HEK293 (cell line): ENCODE measurements around the gene MPO.

Source experiments
- CTCF ChIA-PET: fragments of 350-600 bp; formaldehyde crosslinking; extraction: SDS; loops from one replicate; lab custom pipeline; 2021; ENCODE audit warnings: antibody characterized with exemption; lab: Yijun Ruan, JAX
- POLR2A ChIA-PET: fragments of 300-600 bp; formaldehyde crosslinking; extraction: SDS; loops from one replicate; lab custom pipeline; 2020; ENCODE audit warnings: antibody characterized with exemption, inconsistent platforms; lab: Yijun Ruan, JAX
- H3K27ac ChIP-seq: fragments of 200-500 bp; sonication (Bioruptor generic); 2 replicates; pipeline ENCODE4 v1.5.1; 2014; ENCODE audit warnings: low read depth, low read length, control low read depth, inconsistent platforms; ENCODE audit errors: extremely low read depth
- H3K36me3 ChIP-seq, 2 experiments: fragments of 200-500 bp in 1 of 2; sonication (Bioruptor generic) in 1 of 2; 1 replicate in 1 of 2; 2 replicates in 1 of 2; pipeline ENCODE4 v1.5.1; 2014 to 2017; ENCODE audit warnings: inconsistent platforms in 2 of 2, low read length in 2 of 2; ENCODE audit not compliant: control insufficient read depth in 2 of 2, insufficient read depth in 1 of 2
- H3K4me1 ChIP-seq: fragments of 200-500 bp; sonication (Bioruptor generic); 2 replicates; pipeline ENCODE4 v1.5.1; 2014; ENCODE audit warnings: mild to moderate bottlenecking, low read length, inconsistent platforms; ENCODE audit not compliant: control insufficient read depth, insufficient read depth
- H3K4me3 ChIP-seq: 2 replicates; pipeline ENCODE4 v1.5.1; 2011; ENCODE audit warnings: low read depth, mild to moderate bottlenecking, control low read depth, low read length, moderate library complexity
- H3K9me3 ChIP-seq: fragments of 200-500 bp; sonication (Bioruptor generic); 2 replicates; pipeline ENCODE4 v1.5.1; 2014; ENCODE audit warnings: low read depth, low read length, inconsistent platforms; ENCODE audit not compliant: control insufficient read depth, insufficient read depth
- HOXA7 ChIP-seq: sonication (generic); formaldehyde crosslinking; IDR thresholded peaks from 2 replicates; pipeline ENCODE4 v1.8.1; 2022; ENCODE audit warnings: missing genetic modification reagents, borderline replicate concordance
- REPIN1 ChIP-seq: fragments of 450-650 bp; formaldehyde crosslinking; IDR thresholded peaks from 2 replicates; pipeline ENCODE4 v1.5.1; 2017; ENCODE audit warnings: missing biosample characterization, missing genetic modification characterization, low read depth
- TCF7L2 ChIP-seq: IDR thresholded peaks from 2 replicates; pipeline ENCODE4 v1.6.1; 2011; ENCODE audit warnings: low read depth, mild to moderate bottlenecking, inconsistent platforms, low read length, moderate library complexity, borderline replicate concordance
- ZBTB20 ChIP-seq: fragments of 450-650 bp; formaldehyde crosslinking; IDR thresholded peaks from 2 replicates; pipeline ENCODE4 v1.5.1; 2016; ENCODE audit warnings: missing biosample characterization, missing genetic modification characterization
- ZBTB7A ChIP-seq: fragments of 450-650 bp; formaldehyde crosslinking; IDR thresholded peaks from 2 replicates; pipeline ENCODE4 v1.5.1; 2016; ENCODE audit warnings: low read depth, missing biosample characterization, missing genetic modification characterization
- ZIC2 ChIP-seq: fragments of 450-650 bp; formaldehyde crosslinking; IDR thresholded peaks from 2 replicates; pipeline ENCODE4 v1.5.1; 2016; ENCODE audit warnings: missing biosample characterization, missing genetic modification characterization
- ZNF140 ChIP-seq: fragments of 450-650 bp; formaldehyde crosslinking; IDR thresholded peaks from 2 replicates; pipeline ENCODE4 v1.5.1; 2016; ENCODE audit warnings: missing biosample characterization, missing genetic modification characterization
- ZNF169 ChIP-seq: fragments of 450-650 bp; formaldehyde crosslinking; IDR thresholded peaks from 2 replicates; pipeline ENCODE4 v1.5.1; 2016; ENCODE audit warnings: missing biosample characterization, missing genetic modification characterization
- ZNF423 ChIP-seq: fragments of 450-650 bp; formaldehyde crosslinking; IDR thresholded peaks from 2 replicates; pipeline ENCODE4 v1.5.1; 2016; ENCODE audit warnings: missing biosample characterization, missing genetic modification characterization
- ZNF433 ChIP-seq: fragments of 450-650 bp; formaldehyde crosslinking; IDR thresholded peaks from 2 replicates; pipeline ENCODE4 v1.5.1; 2016; ENCODE audit warnings: missing biosample characterization, missing genetic modification characterization, low read depth
- ZNF561 ChIP-seq: fragments of 450-650 bp; IDR thresholded peaks from 2 replicates; pipeline ENCODE4 v1.5.1; 2018; ENCODE audit warnings: missing biosample characterization, missing genetic modification characterization, borderline replicate concordance
- ZNF792 ChIP-seq: fragments of 450-650 bp; formaldehyde crosslinking; IDR thresholded peaks from 2 replicates; pipeline ENCODE4 v1.5.1; 2016; ENCODE audit warnings: missing biosample characterization, missing genetic modification characterization
- ZNF837 ChIP-seq: fragments of 450-650 bp; formaldehyde crosslinking; IDR thresholded peaks from 2 replicates; pipeline ENCODE4 v1.5.1; 2016; ENCODE audit warnings: missing biosample characterization, missing genetic modification characterization
- TF ChIP-seq, protein P1 (sequence below): fragments of 450-650 bp; formaldehyde crosslinking; IDR thresholded peaks from 2 replicates; pipeline ENCODE4 v1.5.1; 2016; ENCODE audit warnings: missing biosample characterization, missing genetic modification characterization
- TF ChIP-seq, protein P2 (sequence below): fragments of 450-650 bp; formaldehyde crosslinking; conservative IDR thresholded peaks from 2 replicates; pipeline ENCODE4 v1.5.1; 2016; ENCODE audit warnings: low read depth, missing biosample characterization, missing genetic modification characterization
- TF ChIP-seq, protein P3 (sequence below): fragments of 450-650 bp; formaldehyde crosslinking; IDR thresholded peaks from 2 replicates; pipeline ENCODE4 v1.5.1; 2016; ENCODE audit warnings: missing biosample characterization, missing genetic modification characterization
- TF ChIP-seq, protein P4 (sequence below): fragments of 450-650 bp; formaldehyde crosslinking; IDR thresholded peaks from 2 replicates; pipeline ENCODE4 v1.5.1; 2016; ENCODE audit warnings: missing biosample characterization, missing genetic modification characterization

Gene MPO

DNA sequence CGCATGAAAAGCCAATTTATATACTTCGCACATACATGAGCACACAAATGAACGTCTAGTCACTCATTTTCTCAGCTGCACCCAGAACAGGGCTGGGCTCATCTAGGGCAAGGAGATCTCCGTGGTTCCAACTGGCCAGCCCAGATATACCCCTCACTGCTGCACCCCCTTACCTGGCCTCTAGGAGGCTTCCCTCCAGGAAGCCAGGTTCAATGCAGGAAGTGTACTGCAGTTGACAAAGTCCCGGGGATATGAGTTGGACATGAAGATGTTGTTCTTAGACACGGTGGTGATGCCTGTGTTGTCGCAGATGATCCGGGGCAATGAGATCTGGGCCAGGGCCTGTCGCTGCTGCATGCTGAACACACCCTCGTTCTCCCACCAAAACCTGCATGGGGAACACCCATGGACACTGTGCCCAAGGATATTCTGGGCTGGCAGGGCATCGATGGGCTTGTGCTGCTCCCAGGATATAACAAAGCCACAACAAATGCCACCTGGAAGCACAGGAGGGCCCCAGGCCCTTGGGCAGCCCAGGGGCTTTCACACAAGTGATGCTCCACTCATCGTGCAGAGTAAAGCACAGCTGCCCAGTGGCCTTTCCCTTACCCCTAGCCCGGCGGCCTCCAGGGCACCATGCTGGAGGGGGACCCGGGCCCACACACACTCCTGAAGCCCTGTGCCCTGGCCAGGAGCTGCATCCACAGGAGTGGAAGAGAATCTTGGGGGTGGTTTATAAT is 10.1 kb downstream of the MPO start (continued):
- TF ChIP-seq ZNF792: no peak
- TF ChIP-seq, protein P1, sequence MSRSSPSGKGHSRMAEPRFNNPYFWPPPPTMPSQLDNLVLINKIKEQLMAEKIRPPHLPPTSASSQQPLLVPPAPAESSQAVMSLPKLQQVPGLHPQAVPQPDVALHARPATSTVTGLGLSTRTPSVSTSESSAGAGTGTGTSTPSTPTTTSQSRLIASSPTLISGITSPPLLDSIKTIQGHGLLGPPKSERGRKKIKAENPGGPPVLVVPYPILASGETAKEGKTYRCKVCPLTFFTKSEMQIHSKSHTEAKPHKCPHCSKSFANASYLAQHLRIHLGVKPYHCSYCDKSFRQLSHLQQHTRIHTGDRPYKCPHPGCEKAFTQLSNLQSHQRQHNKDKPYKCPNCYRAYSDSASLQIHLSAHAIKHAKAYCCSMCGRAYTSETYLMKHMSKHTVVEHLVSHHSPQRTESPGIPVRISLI: no peak
- TF ChIP-seq HOXA7 (CRISPR knock-in tag): no peak
- TF ChIP-seq REPIN1: no peak
- TF ChIP-seq, protein P2, sequence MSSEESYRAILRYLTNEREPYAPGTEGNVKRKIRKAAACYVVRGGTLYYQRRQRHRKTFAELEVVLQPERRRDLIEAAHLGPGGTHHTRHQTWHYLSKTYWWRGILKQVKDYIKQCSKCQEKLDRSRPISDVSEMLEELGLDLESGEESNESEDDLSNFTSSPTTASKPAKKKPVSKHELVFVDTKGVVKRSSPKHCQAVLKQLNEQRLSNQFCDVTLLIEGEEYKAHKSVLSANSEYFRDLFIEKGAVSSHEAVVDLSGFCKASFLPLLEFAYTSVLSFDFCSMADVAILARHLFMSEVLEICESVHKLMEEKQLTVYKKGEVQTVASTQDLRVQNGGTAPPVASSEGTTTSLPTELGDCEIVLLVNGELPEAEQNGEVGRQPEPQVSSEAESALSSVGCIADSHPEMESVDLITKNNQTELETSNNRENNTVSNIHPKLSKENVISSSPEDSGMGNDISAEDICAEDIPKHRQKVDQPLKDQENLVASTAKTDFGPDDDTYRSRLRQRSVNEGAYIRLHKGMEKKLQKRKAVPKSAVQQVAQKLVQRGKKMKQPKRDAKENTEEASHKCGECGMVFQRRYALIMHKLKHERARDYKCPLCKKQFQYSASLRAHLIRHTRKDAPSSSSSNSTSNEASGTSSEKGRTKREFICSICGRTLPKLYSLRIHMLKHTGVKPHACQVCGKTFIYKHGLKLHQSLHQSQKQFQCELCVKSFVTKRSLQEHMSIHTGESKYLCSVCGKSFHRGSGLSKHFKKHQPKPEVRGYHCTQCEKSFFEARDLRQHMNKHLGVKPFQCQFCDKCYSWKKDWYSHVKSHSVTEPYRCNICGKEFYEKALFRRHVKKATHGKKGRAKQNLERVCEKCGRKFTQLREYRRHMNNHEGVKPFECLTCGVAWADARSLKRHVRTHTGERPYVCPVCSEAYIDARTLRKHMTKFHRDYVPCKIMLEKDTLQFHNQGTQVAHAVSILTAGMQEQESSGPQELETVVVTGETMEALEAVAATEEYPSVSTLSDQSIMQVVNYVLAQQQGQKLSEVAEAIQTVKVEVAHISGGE: no peak
- no peak for TF ChIP-seq ZBTB20
- TF ChIP-seq, protein P3, sequence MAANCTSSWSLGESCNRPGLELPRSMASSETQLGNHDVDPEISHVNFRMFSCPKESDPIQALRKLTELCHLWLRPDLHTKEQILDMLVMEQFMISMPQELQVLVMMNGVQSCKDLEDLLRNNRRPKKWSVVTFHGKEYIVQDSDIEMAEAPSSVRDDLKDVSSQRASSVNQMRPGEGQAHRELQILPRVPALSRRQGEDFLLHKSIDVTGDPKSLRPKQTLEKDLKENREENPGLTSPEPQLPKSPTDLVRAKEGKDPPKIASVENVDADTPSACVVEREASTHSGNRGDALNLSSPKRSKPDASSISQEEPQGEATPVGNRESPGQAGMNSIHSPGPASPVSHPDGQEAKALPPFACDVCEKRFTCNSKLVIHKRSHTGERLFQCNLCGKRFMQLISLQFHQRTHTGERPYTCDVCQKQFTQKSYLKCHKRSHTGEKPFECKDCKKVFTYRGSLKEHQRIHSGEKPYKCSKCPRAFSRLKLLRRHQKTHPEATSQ (tag by site-specific recombination): no peak
- TF ChIP-seq ZNF837 (tag by site-specific recombination): no peak
- no peak for TF ChIP-seq ZNF140 (tag by site-specific recombination)

DNA sequence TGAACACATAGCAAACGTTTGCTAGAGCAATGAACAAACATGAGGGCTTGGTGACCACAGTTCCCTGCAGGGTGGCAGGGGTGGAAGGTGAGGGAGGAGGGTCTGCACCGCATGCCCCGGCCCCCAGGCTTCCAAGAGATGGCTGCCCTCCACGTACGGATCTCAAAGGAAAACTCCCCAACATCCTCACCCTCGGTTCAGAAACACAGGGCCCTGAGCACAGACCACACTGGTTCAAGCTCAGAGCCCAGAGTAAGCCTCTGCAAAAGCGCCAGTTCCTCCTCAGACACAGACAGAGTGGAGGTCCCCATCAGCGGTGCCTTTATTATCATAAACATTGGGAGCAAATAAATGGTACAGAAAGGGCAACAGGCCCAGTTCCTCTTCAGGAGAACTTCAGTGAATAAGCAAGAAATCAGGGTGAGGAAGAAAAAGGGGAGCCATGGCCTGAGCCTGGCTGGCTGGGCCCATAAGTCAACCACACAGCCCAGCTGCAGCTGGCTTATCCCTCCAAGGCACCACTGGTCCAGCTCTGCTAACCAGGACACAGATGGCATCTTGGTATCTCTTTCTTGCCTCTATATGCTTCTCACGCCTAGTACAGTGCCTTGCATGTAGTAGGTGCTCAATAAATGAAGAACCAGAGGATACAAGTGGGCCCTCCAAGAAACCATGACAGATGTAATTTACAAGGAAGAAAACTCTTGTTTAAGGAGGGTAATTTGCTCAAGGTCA is 11.0 kb downstream of the MPO start:
- Histone ChIP-seq H3K27ac (no peak overlapping the region), H3K4me1 (no peaks in the 10 kb centered on the region), H3K36me3 (no peaks in the 10 kb centered on the region), H3K4me3 (no peak overlapping the region), H3K9me3 (no peaks in the 10 kb centered on the region)
- no peak for TF ChIP-seq ZNF433 (tag by site-specific recombination)
- no peak for TF ChIP-seq TCF7L2
- no peak for TF ChIP-seq ZNF169
- no peak for TF ChIP-seq ZNF561 (tag by site-specific recombination)
- TF ChIP-seq ZNF423 (tag by site-specific recombination): no peak
- TF ChIP-seq ZBTB7A (tag by site-specific recombination): no peak
- TF ChIP-seq, protein P4, sequence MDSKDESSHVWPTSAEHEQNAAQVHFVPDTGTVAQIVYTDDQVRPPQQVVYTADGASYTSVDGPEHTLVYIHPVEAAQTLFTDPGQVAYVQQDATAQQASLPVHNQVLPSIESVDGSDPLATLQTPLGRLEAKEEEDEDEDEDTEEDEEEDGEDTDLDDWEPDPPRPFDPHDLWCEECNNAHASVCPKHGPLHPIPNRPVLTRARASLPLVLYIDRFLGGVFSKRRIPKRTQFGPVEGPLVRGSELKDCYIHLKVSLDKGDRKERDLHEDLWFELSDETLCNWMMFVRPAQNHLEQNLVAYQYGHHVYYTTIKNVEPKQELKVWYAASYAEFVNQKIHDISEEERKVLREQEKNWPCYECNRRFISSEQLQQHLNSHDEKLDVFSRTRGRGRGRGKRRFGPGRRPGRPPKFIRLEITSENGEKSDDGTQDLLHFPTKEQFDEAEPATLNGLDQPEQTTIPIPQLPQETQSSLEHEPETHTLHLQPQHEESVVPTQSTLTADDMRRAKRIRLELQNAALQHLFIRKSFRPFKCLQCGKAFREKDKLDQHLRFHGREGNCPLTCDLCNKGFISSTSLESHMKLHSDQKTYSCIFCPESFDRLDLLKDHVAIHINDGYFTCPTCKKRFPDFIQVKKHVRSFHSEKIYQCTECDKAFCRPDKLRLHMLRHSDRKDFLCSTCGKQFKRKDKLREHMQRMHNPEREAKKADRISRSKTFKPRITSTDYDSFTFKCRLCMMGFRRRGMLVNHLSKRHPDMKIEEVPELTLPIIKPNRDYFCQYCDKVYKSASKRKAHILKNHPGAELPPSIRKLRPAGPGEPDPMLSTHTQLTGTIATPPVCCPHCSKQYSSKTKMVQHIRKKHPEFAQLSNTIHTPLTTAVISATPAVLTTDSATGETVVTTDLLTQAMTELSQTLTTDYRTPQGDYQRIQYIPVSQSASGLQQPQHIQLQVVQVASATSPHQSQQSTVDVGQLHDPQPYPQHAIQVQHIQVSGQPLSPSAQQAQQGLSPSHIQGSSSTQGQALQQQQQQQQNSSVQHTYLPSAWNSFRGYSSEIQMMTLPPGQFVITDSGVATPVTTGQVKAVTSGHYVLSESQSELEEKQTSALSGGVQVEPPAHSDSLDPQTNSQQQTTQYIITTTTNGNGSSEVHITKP (tag by site-specific recombination): no peak
- TF ChIP-seq ZIC2 (tag by site-specific recombination): no peak
- POLR2A ChIA-PET: no interaction called here
- CTCF ChIA-PET: interaction anchor here (0.7 kb wide), 2 partner anchors 110 to 134 kb away, joined by 3 read pairs; no protein-coding TSS in a partner anchor
